Loucy (cell line): ENCODE data around the gene ANKZF1.

Experiments
- H2AFZ ChIP-seq: fragments of 200-600 bp; sonication (generic); 2 replicates; pipeline ENCODE4 v1.6.0; 2016; ENCODE audit warnings: antibody characterized with exemption, mild to moderate bottlenecking, low read length, moderate library complexity
- H3F3A ChIP-seq: fragments of 200-600 bp; 2 replicates; pipeline ENCODE4 v1.6.0; 2016; ENCODE audit warnings: antibody characterized with exemption, low read depth, mild to moderate bottlenecking
- H3K27me3 ChIP-seq: fragments of 200-600 bp; sonication (generic); 2 replicates; pipeline ENCODE4 v1.6.1; 2014; ENCODE audit warnings: low read length, mild to moderate bottlenecking; ENCODE audit not compliant: insufficient read depth, poor library complexity, severe bottlenecking
- H3K36me3 ChIP-seq: fragments of 200-600 bp; sonication (generic); 2 replicates; pipeline ENCODE4 v1.6.1; 2016; ENCODE audit warnings: low read length; ENCODE audit not compliant: insufficient read depth
- H3K4me1 ChIP-seq: fragments of 200-600 bp; sonication (generic); 2 replicates; pipeline ENCODE4 v1.5.1; 2014; ENCODE audit warnings: low read length, mild to moderate bottlenecking; ENCODE audit not compliant: insufficient read depth, poor library complexity, severe bottlenecking
- H3K4me2 ChIP-seq: fragments of 200-600 bp; sonication (generic); 2 replicates; pipeline ENCODE4 v1.6.0; 2014; ENCODE audit warnings: antibody characterized with exemption, low read length, low read depth, mild to moderate bottlenecking; ENCODE audit not compliant: poor library complexity, severe bottlenecking
- H3K4me3 ChIP-seq: fragments of 200-600 bp; sonication (generic); 2 replicates; pipeline ENCODE4 v1.5.1; 2014; ENCODE audit warnings: low read length, mild to moderate bottlenecking, mixed read lengths; ENCODE audit not compliant: poor library complexity, severe bottlenecking
- H3K79me2 ChIP-seq: fragments of 200-600 bp; sonication (generic); 2 replicates; pipeline ENCODE4 v1.6.1; 2014; ENCODE audit warnings: low read length; ENCODE audit not compliant: insufficient read depth
- H3K9ac ChIP-seq: fragments of 200-600 bp; sonication (generic); 2 replicates; pipeline ENCODE4 v1.6.0; 2014; ENCODE audit warnings: mild to moderate bottlenecking, low read depth, low read length, moderate library complexity; ENCODE audit not compliant: poor library complexity, severe bottlenecking
- H3K9me2 ChIP-seq: fragments of 200-600 bp; sonication (generic); replicated peaks from 2 replicates; pipeline ENCODE4 v1.6.1; 2016; ENCODE audit warnings: low read depth, low read length, mixed read lengths
- H3K9me3 ChIP-seq: fragments of 200-600 bp; sonication (generic); 2 replicates; pipeline ENCODE4 v1.6.1; 2014; ENCODE audit warnings: mild to moderate bottlenecking, antibody characterized with exemption, low read length, low read depth; ENCODE audit not compliant: insufficient read depth
- H4K20me1 ChIP-seq: fragments of 200-600 bp; sonication (generic); 2 replicates; pipeline ENCODE4 v1.6.0; 2014; ENCODE audit warnings: antibody characterized with exemption, low read length, mild to moderate bottlenecking; ENCODE audit not compliant: insufficient read depth, poor library complexity, severe bottlenecking
- CTCF ChIP-seq: fragments of 200-600 bp; sonication (generic); conservative IDR thresholded peaks from 2 replicates; pipeline ENCODE4 v1.5.1; 2014; ENCODE audit warnings: mild to moderate bottlenecking, antibody characterized with exemption, low read length
- EZH2phosphoT487 ChIP-seq: fragments of 200-600 bp; IDR thresholded peaks from 2 replicates; pipeline ENCODE4 v1.6.1; 2018; ENCODE audit warnings: antibody characterized with exemption, mild to moderate bottlenecking, moderate library complexity, borderline replicate concordance

The ANKZF1 gene

GRCh38 chr2:219284501-219285372, 55.1 kb downstream of the ANKZF1 start:
- no peak overlapping the region for H2AFZ ChIP-seq
- H4K20me1 ChIP-seq: peaks cover 6% of the 10 kb centered on the region
- no peaks in the 10 kb centered on the region for H3K9me3 ChIP-seq
- H3K36me3 ChIP-seq: no peaks in the 10 kb centered on the region; the same call in 1 of the 2 replicates
- H3K4me3 ChIP-seq: no peak overlapping the region
- H3K4me1 ChIP-seq: peaks cover 12% of the 10 kb centered on the region
- H3F3A ChIP-seq: no peaks in the 10 kb centered on the region
- no peaks in the 10 kb centered on the region for H3K27me3 ChIP-seq
- no peak overlapping the region for H3K4me2 ChIP-seq
- no peaks in the 10 kb centered on the region for H3K9me2 ChIP-seq
- TF ChIP-seq CTCF (no peak), EZH2phosphoT487 (no peak)
- no peak overlapping the region for H3K9ac ChIP-seq
- H3K79me2 ChIP-seq: peaks cover 6% of the 10 kb centered on the region; the same call in 1 of the 2 replicates

- Histone ChIP-seq H3K36me3 (no peaks in the 10 kb centered on the region; the same call in 1 of the 2 replicates), H3K79me2 (peaks cover under 1% of the 10 kb centered on the region; the same call in 1 of the 2 replicates), H2AFZ (no peak overlapping the region), H3K9me2 (no peaks in the 10 kb centered on the region), H3K4me3 (no peak overlapping the region), H3K4me2 (no peak overlapping the region), H3K4me1 (peaks cover 7% of the 10 kb centered on the region), H3K9me3 (no peaks in the 10 kb centered on the region), H3F3A (no peaks in the 10 kb centered on the region), H3K27me3 (no peaks in the 10 kb centered on the region), H4K20me1 (no peaks in the 10 kb centered on the region), H3K9ac (no peak overlapping the region)
- no peak for TF ChIP-seq CTCF
Measured at GRCh38 chr2:219285373-219285735, 55.7 kb downstream of the ANKZF1 start.

GRCh38 chr2:219285894-219286425, 56.4 kb downstream of the ANKZF1 start:
- no peak for TF ChIP-seq EZH2phosphoT487
- TF ChIP-seq CTCF: no peak
- Histone ChIP-seq H3K9me2 (no peaks in the 10 kb centered on the region), H3K4me1 (peaks cover 7% of the 10 kb centered on the region), H3F3A (no peaks in the 10 kb centered on the region), H3K4me2 (no peak overlapping the region), H3K9me3 (no peaks in the 10 kb centered on the region), H3K79me2 (no peaks in the 10 kb centered on the region), H2AFZ (no peak overlapping the region), H4K20me1 (no peaks in the 10 kb centered on the region), H3K27me3 (no peaks in the 10 kb centered on the region), H3K9ac (no peak overlapping the region), H3K4me3 (no peak overlapping the region), H3K36me3 (no peaks in the 10 kb centered on the region; the same call in 1 of the 2 replicates)
